H1 (cell line): ENCODE data around the gene PROKR1. TPM values are rescaled to one million over a fixed set of nuclear protein-coding genes. Genes with fewer than 3 reads are reported as not detected.
"Not testable (repeated sequence)": the region's sequence is repeated elsewhere in the genome, so short reads cannot be mapped to it uniquely, and the experiment has no call there.

Experiments
- CTCF ChIA-PET: fragments of 300-600 bp; sonication (Branson Sonifier 250); formaldehyde crosslinking; loops from one replicate; lab custom pipeline; 2021; ENCODE audit not compliant: partially characterized antibody; lab: Charles Lee
- POLR2A ChIA-PET: fragments of 300-600 bp; sonication (Branson Sonifier 250); formaldehyde crosslinking; loops from one replicate; lab custom pipeline; 2021; ENCODE audit warnings: inconsistent platforms; ENCODE audit not compliant: partially characterized antibody; lab: Charles Lee
- DNase-seq, 2 experiments: peaks; one replicate each; pipeline versions ENCODE4 v3.0.0 to v3.0.0-alpha.2; 2010 to 2022; ENCODE audit warnings: low spot score in 2 of 2, low read depth in 1 of 2, mixed read lengths in 1 of 2
- FAIRE-seq: peaks from 2 replicates; lab custom pipeline; 2011; peaks lifted over from hg19 to GRCh38; lab: Jason Lieb, UNC
- H2AFZ ChIP-seq: 2 replicates; pipeline ENCODE4 v1.8.1; 2012; ENCODE audit warnings: low read length, inconsistent platforms
- H2AK5ac ChIP-seq: 2 replicates; pipeline ENCODE4 v1.6.1; 2013; ENCODE audit warnings: low read depth, low read length
- H2BK120ac ChIP-seq: replicated peaks from 2 replicates; pipeline ENCODE3; 2013; ENCODE audit warnings: low read depth, low read length, inconsistent platforms
- H2BK12ac ChIP-seq: 2 replicates; pipeline ENCODE4 v1.6.1; 2013; ENCODE audit warnings: low read depth, low read length
- H2BK15ac ChIP-seq: 2 replicates; pipeline ENCODE4 v1.6.1; 2013; ENCODE audit warnings: low read length
- H2BK20ac ChIP-seq: 2 replicates; pipeline ENCODE4 v1.6.1; 2013; ENCODE audit warnings: low read length
- H2BK5ac ChIP-seq: 2 replicates; pipeline ENCODE4 v1.6.1; 2013; ENCODE audit warnings: low read depth, low read length
- H3K14ac ChIP-seq: 2 replicates; pipeline ENCODE4 v1.6.1; 2013; ENCODE audit warnings: inconsistent platforms; ENCODE audit not compliant: insufficient read length
- H3K18ac ChIP-seq: 2 replicates; pipeline ENCODE4 v1.6.1; 2013; ENCODE audit warnings: low read length; ENCODE audit errors: extremely low read depth
- H3K23ac ChIP-seq: 2 replicates; pipeline ENCODE4 v1.6.1; 2013; ENCODE audit warnings: inconsistent platforms; ENCODE audit not compliant: insufficient read length
- H3K23me2 ChIP-seq: 2 replicates; pipeline ENCODE4 v1.6.1; 2013; ENCODE audit warnings: low read depth, low read length
- H3K27ac ChIP-seq: 2 replicates; pipeline ENCODE4 v1.6.1; 2011; ENCODE audit warnings: low read depth, low read length, inconsistent platforms
- H3K27me3 ChIP-seq, 4 experiments: replicated peaks in 1 of 4; 1 replicate in 1 of 4; 2 replicates in 3 of 4; pipeline versions ENCODE4 v1.6.1 to v1.8.1; 2011 to 2013; ENCODE audit warnings: low read length in 3 of 4, mild to moderate bottlenecking in 3 of 4, inconsistent platforms in 2 of 4, mixed read lengths in 2 of 4, moderate library complexity in 1 of 4; ENCODE audit not compliant: control insufficient read depth in 3 of 4, insufficient read depth in 3 of 4; ENCODE audit errors: extremely low read depth in 1 of 4
- H3K36me3 ChIP-seq, 4 experiments: 2 replicates each; pipeline versions ENCODE4 v1.6.1 to v1.8.1; 2011 to 2013; ENCODE audit warnings: mild to moderate bottlenecking in 4 of 4, low read length in 3 of 4, moderate library complexity in 2 of 4, control low read depth in 1 of 4, inconsistent platforms in 1 of 4; ENCODE audit not compliant: insufficient read depth in 4 of 4, control insufficient read depth in 2 of 4
- H3K4ac ChIP-seq: replicated peaks from 2 replicates; pipeline ENCODE3; 2013; ENCODE audit warnings: low read length, low read depth, mixed read lengths, inconsistent platforms; ENCODE audit not compliant: insufficient read length
- H3K4me1 ChIP-seq, 4 experiments: replicated peaks in 1 of 4; 1 replicate in 1 of 4; 2 replicates in 3 of 4; pipeline versions ENCODE4 v1.6.1 to v1.8.1; 2011 to 2013; ENCODE audit warnings: low read length in 3 of 4, inconsistent platforms in 2 of 4, mixed read lengths in 1 of 4; ENCODE audit not compliant: insufficient read depth in 4 of 4, control insufficient read depth in 3 of 4
- H3K4me2 ChIP-seq, 2 experiments: 2 replicates each; pipeline versions ENCODE4 v1.6.1 to v1.8.1; 2011 to 2013; ENCODE audit warnings: low read depth in 2 of 2, low read length in 2 of 2, control low read depth in 1 of 2, inconsistent platforms in 1 of 2, mild to moderate bottlenecking in 1 of 2; ENCODE audit not compliant: insufficient read depth in 1 of 2
- H3K4me3 ChIP-seq, 4 experiments: fragments of 200-600, 300-600 bp in 1 of 4; sonication (generic), shearing (Covaris generic), sonication (Bioruptor Twin) in 1 of 4; 2 replicates each; pipeline versions ENCODE4 v1.5.1 to v1.8.1; 2011 to 2016; ENCODE audit warnings: low read length in 4 of 4, low read depth in 3 of 4, control low read depth in 2 of 4, inconsistent platforms in 2 of 4, mild to moderate bottlenecking in 2 of 4, mixed read lengths in 1 of 4, moderate library complexity in 1 of 4; ENCODE audit not compliant: insufficient read depth in 2 of 4; ENCODE audit errors: extremely low read depth in 1 of 4
- H3K56ac ChIP-seq: replicated peaks from 2 replicates; pipeline ENCODE3; 2013; ENCODE audit warnings: low read depth, mild to moderate bottlenecking, mixed read lengths, low read length, inconsistent platforms; ENCODE audit not compliant: insufficient read length
- H3K79me1 ChIP-seq: 2 replicates; pipeline ENCODE4 v1.6.1; 2013; ENCODE audit warnings: low read depth, low read length, control low read depth
- H3K79me2 ChIP-seq, 2 experiments: 2 replicates each; pipeline versions ENCODE4 v1.6.1 to v1.8.1; 2012 to 2013; ENCODE audit warnings: low read length in 2 of 2, mild to moderate bottlenecking in 2 of 2, inconsistent platforms in 1 of 2; ENCODE audit not compliant: insufficient read depth in 2 of 2, control insufficient read depth in 1 of 2
- H3K9ac ChIP-seq, 4 experiments: replicated peaks in 1 of 4; 1 replicate in 1 of 4; 2 replicates in 3 of 4; pipeline versions ENCODE4 v1.6.1 to v1.8.1; 2011 to 2013; ENCODE audit warnings: low read depth in 3 of 4, low read length in 3 of 4, control low read depth in 2 of 4, mild to moderate bottlenecking in 2 of 4, moderate library complexity in 2 of 4, inconsistent platforms in 1 of 4; ENCODE audit errors: extremely low read depth in 1 of 4
- H3K9me3 ChIP-seq, 2 experiments: 2 replicates each; pipeline versions ENCODE4 v1.6.1 to v1.8.1; 2012 to 2013; ENCODE audit warnings: mild to moderate bottlenecking in 2 of 2, moderate library complexity in 2 of 2, control low read depth in 1 of 2, inconsistent platforms in 1 of 2, low read depth in 1 of 2, low read length in 1 of 2, mixed read lengths in 1 of 2; ENCODE audit not compliant: insufficient read depth in 2 of 2
- H4K20me1 ChIP-seq, 2 experiments: replicated peaks in 1 of 2; 2 replicates each; pipeline versions ENCODE3 to v1.8.1; 2011 to 2013; ENCODE audit warnings: inconsistent platforms in 2 of 2, low read length in 2 of 2, mild to moderate bottlenecking in 1 of 2; ENCODE audit not compliant: insufficient read depth in 2 of 2, control insufficient read depth in 1 of 2
- H4K5ac ChIP-seq: 2 replicates; pipeline ENCODE4 v1.6.1; 2013; ENCODE audit warnings: low read length, low read depth, mixed read lengths, inconsistent platforms; ENCODE audit not compliant: insufficient read length
- H4K8ac ChIP-seq: 2 replicates; pipeline ENCODE4 v1.8.0; 2013; ENCODE audit warnings: mild to moderate bottlenecking, moderate library complexity, low read length, inconsistent platforms; ENCODE audit not compliant: insufficient read depth; ENCODE audit errors: extremely low read depth
- H4K91ac ChIP-seq: replicated peaks from 2 replicates; pipeline ENCODE3; 2013; ENCODE audit warnings: low read length, mixed read lengths, inconsistent platforms; ENCODE audit not compliant: insufficient read length
- WGBS, 2 experiments: shearing (Covaris generic) in 1 of 2; methylation state at CpG; one replicate each; pipeline versions ENCODE4 v1.1.6 to v1.1.7; 2013 to 2015; ENCODE audit warnings: low lambda C conversion rate in 2 of 2, mixed read lengths in 2 of 2, inconsistent platforms in 1 of 2, low coverage in 1 of 2, missing lambda C conversion rate in 1 of 2; ENCODE audit not compliant: insufficient replicate concordance in 2 of 2, insufficient coverage in 1 of 2, insufficient read length in 1 of 2; ENCODE audit errors: extremely low coverage in 1 of 2, missing lambda C conversion rate in 1 of 2; 5-methylcytosine and 5-hydroxymethylcytosine counted together
- polyA plus RNA-seq, 7 experiments: library from polyadenylated mRNA; depleted of rRNA in 3 of 7; stranded (reverse) in 5 of 7; unstranded in 2 of 7; fragments of >200 nt in 5 of 7; fragments of 200-250 nt in 2 of 7; gene quantifications; 1 replicate in 5 of 7; 2 replicates in 1 of 7; 4 replicates in 1 of 7; pipeline versions ENCODE4 v1.2.1 to v1.2.3, GENCODE V29; 2011 to 2013; ENCODE audit warnings: missing spikeins in 2 of 7, mixed read lengths in 2 of 7
- total RNA-seq: library from RNA; stranded (reverse); fragmentation: NEBNext Ultra II Directional; extraction: Animal tissue kit (Norgen Biotek cat#: 25700); gene quantifications from 2 replicates; pipeline ENCODE4 v1.2.1, GENCODE V29; 2021

PROKR1 gene
- total and polyA plus RNA-seq, 2 of the 8 experiments (the other 6 are each of a cell fraction or from before 2014, with no cell fraction given): 1.8 to 3.9 TPM

GRCh38 chr2:68677837-68678236 is 34.5 kb downstream of the PROKR1 start:
- H2BK5ac ChIP-seq, H2BK120ac ChIP-seq, H4K91ac ChIP-seq, H2AFZ ChIP-seq, CTCF ChIA-PET, H3K4me2 ChIP-seq, H3K27me3 ChIP-seq, H2BK15ac ChIP-seq, H3K14ac ChIP-seq, H4K20me1 ChIP-seq, H3K4ac ChIP-seq, DNase-seq, H3K18ac ChIP-seq, H3K79me2 ChIP-seq, H3K56ac ChIP-seq, H4K8ac ChIP-seq, H4K5ac ChIP-seq, H3K79me1 ChIP-seq, FAIRE-seq, H3K23ac ChIP-seq, H2BK20ac ChIP-seq, POLR2A ChIA-PET, H3K23me2 ChIP-seq, H3K4me1 ChIP-seq, H3K9ac ChIP-seq, H3K4me3 ChIP-seq, H3K36me3 ChIP-seq, H3K27ac ChIP-seq, H2AK5ac ChIP-seq, H2BK12ac ChIP-seq: not testable (repeated sequence)
- H3K9me3 ChIP-seq: peaks cover 8 to 10% of the 10 kb centered on the region in 2 experiments; a peak in 3 of 4 replicates
- 80% methylated on average over 3 of the region's 3 CpGs; no CpG with 5 or more reads in 1 of the 2 experiments for WGBS, 2 experiments
